Measurements from ENCODE around the gene IL36G. TPM values are rescaled to one million over a fixed set of nuclear protein-coding genes. Genes with fewer than 3 reads are reported as not detected.
A peak's percentile ranks its signal among the peaks of the same experiment; 100 is the strongest.

The IL36G gene
- total and polyA plus RNA-seq, 2 of the 13 experiments (the other 11 are each of a cell fraction or from before 2014, with no cell fraction given), result not detected

DNA sequence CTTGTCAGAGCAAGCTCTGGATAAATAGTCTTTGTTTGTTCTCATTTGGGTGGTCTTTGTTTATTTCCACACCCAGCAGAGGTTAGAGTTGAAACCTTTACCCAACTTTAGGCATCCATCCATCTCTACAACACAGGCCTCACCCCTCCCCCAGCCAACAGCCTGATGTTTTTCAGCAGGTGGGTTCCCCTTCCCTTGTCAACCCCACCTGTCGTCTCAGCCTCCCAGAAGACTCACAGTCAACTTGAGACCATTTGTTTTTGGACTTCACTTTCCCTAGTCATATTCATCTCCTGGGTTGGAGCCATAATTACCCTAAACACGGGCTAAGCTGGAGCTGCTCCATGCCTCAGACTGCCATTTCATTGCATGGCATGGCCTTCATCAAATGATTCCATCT lies 31.7 kb upstream of the IL36G start (continued):
- TF ChIP-seq, protein P1, sequence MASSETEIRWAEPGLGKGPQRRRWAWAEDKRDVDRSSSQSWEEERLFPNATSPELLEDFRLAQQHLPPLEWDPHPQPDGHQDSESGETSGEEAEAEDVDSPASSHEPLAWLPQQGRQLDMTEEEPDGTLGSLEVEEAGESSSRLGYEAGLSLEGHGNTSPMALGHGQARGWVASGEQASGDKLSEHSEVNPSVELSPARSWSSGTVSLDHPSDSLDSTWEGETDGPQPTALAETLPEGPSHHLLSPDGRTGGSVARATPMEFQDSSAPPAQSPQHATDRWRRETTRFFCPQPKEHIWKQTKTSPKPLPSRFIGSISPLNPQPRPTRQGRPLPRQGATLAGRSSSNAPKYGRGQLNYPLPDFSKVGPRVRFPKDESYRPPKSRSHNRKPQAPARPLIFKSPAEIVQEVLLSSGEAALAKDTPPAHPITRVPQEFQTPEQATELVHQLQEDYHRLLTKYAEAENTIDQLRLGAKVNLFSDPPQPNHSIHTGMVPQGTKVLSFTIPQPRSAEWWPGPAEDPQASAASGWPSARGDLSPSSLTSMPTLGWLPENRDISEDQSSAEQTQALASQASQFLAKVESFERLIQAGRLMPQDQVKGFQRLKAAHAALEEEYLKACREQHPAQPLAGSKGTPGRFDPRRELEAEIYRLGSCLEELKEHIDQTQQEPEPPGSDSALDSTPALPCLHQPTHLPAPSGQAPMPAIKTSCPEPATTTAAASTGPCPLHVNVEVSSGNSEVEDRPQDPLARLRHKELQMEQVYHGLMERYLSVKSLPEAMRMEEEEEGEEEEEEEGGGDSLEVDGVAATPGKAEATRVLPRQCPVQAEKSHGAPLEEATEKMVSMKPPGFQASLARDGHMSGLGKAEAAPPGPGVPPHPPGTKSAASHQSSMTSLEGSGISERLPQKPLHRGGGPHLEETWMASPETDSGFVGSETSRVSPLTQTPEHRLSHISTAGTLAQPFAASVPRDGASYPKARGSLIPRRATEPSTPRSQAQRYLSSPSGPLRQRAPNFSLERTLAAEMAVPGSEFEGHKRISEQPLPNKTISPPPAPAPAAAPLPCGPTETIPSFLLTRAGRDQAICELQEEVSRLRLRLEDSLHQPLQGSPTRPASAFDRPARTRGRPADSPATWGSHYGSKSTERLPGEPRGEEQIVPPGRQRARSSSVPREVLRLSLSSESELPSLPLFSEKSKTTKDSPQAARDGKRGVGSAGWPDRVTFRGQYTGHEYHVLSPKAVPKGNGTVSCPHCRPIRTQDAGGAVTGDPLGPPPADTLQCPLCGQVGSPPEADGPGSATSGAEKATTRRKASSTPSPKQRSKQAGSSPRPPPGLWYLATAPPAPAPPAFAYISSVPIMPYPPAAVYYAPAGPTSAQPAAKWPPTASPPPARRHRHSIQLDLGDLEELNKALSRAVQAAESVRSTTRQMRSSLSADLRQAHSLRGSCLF (CRISPR knock-in tag; IDR thresholded peaks at IDR 0.05; ENCODE audit: borderline replicate concordance), result no peak
- no peak for TF ChIP-seq NFATC3 (CRISPR knock-in tag; IDR thresholded peaks at IDR 0.05)
- TF ChIP-seq, protein P2, sequence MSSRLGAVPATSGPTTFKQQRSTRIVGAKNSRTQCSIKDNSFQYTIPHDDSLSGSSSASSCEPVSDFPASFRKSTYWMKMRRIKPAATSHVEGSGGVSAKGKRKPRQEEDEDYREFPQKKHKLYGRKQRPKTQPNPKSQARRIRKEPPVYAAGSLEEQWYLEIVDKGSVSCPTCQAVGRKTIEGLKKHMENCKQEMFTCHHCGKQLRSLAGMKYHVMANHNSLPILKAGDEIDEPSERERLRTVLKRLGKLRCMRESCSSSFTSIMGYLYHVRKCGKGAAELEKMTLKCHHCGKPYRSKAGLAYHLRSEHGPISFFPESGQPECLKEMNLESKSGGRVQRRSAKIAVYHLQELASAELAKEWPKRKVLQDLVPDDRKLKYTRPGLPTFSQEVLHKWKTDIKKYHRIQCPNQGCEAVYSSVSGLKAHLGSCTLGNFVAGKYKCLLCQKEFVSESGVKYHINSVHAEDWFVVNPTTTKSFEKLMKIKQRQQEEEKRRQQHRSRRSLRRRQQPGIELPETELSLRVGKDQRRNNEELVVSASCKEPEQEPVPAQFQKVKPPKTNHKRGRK (CRISPR knock-in tag; IDR thresholded peaks at IDR 0.05), result no peak

DNA sequence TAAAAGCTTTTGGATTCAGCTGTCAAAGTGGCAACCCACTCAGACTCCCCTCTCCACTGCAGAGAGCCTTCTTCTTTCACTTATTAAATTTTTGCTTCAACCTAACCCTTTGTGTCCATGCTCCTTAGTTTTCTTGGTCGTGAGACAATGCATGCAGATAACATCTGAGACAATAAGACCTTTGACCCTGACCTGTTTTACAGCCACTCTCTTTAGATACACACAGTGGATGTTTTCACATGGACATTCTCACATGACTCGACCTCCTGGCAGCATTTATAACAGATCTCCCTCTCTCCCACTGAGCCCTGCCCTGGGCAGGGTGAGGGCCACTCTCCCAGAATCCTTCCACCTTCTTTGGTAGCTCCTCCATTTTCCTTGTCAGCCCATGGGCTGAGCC lies 30.4 kb upstream of the IL36G start:
- POLR2A ChIA-PET, result no interaction called here
- ATAC-seq (peak; percentile 46; the same call in 2 of the 3 replicates), DNase-seq (ENCODE audit: low spot score) (peak; percentile 67), FAIRE-seq (no peak)
- no TSS peak for BruUV-seq (replicated peaks)
- no peaks in the 10 kb centered on the region for H3K79me2 ChIP-seq (ENCODE audit: insufficient read depth, low read length)
- H3K9me3 ChIP-seq (ENCODE audit: low read length), result peaks cover 18% of the 10 kb centered on the region
- WGBS (ENCODE audit: low lambda C conversion rate), result 0% methylated on average over 2 of the region's 2 CpGs
- in situ Hi-C loops (cut with HindIII; ENCODE audit: extremely low pct_ligation_motif_present, low pct_unique_long_range_greater_than_20kb), result no loop called here
- intact Hi-C loops (cut with micrococcal nuclease; ENCODE audit: unreplicated experiment), result no loop called here
- no peak overlapping the region for H3K9ac ChIP-seq (ENCODE audit: insufficient read depth, low read depth, low read length)
- no peak overlapping the region for H3K4me3 ChIP-seq (replicated peaks in 1 of 3; ENCODE audit: insufficient read depth in 1 of 3, low read depth in 2 of 3, low read length in 3 of 3)
- H3K27me3 ChIP-seq (ENCODE audit: control insufficient read depth in 1 of 2, insufficient read depth in 2 of 2, low read length in 2 of 2), result no peaks in the 10 kb centered on the region
- no peaks in the 10 kb centered on the region for H3K36me3 ChIP-seq (replicated peaks in 1 of 2; ENCODE audit: control insufficient read depth in 1 of 2, insufficient read depth in 2 of 2, low read length in 2 of 2)
- no peaks in the 10 kb centered on the region for H4K20me1 ChIP-seq (ENCODE audit: insufficient read depth, low read length)
- no peak overlapping the region for H3K27ac ChIP-seq (ENCODE audit: extremely low read length, insufficient read depth, low read length)
- H3K4me2 ChIP-seq (ENCODE audit: low read depth, low read length), result no peak overlapping the region
- CTCF ChIA-PET (ENCODE audit: low intra/inter-chr PET ratio, low total read pairs), result no interaction called here
- no peak overlapping the region for H2AFZ ChIP-seq (ENCODE audit: low read length)
- peaks cover 8% of the 10 kb centered on the region for H3K4me1 ChIP-seq (ENCODE audit: insufficient read depth, low read length)
- 0 out of 2 replicates have a peak, but pooled peaks have one; percentile 29 for TF ChIP-seq RARA (CRISPR knock-in tag; IDR thresholded peaks at IDR 0.05)
- TF ChIP-seq, protein P3, sequence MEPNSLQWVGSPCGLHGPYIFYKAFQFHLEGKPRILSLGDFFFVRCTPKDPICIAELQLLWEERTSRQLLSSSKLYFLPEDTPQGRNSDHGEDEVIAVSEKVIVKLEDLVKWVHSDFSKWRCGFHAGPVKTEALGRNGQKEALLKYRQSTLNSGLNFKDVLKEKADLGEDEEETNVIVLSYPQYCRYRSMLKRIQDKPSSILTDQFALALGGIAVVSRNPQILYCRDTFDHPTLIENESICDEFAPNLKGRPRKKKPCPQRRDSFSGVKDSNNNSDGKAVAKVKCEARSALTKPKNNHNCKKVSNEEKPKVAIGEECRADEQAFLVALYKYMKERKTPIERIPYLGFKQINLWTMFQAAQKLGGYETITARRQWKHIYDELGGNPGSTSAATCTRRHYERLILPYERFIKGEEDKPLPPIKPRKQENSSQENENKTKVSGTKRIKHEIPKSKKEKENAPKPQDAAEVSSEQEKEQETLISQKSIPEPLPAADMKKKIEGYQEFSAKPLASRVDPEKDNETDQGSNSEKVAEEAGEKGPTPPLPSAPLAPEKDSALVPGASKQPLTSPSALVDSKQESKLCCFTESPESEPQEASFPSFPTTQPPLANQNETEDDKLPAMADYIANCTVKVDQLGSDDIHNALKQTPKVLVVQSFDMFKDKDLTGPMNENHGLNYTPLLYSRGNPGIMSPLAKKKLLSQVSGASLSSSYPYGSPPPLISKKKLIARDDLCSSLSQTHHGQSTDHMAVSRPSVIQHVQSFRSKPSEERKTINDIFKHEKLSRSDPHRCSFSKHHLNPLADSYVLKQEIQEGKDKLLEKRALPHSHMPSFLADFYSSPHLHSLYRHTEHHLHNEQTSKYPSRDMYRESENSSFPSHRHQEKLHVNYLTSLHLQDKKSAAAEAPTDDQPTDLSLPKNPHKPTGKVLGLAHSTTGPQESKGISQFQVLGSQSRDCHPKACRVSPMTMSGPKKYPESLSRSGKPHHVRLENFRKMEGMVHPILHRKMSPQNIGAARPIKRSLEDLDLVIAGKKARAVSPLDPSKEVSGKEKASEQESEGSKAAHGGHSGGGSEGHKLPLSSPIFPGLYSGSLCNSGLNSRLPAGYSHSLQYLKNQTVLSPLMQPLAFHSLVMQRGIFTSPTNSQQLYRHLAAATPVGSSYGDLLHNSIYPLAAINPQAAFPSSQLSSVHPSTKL (CRISPR knock-in tag; IDR thresholded peaks at IDR 0.05), result peak; percentile 53
- no peak for TF ChIP-seq ZSCAN22 (CRISPR knock-in tag; IDR thresholded peaks at IDR 0.05)
- TF ChIP-seq, protein P4, sequence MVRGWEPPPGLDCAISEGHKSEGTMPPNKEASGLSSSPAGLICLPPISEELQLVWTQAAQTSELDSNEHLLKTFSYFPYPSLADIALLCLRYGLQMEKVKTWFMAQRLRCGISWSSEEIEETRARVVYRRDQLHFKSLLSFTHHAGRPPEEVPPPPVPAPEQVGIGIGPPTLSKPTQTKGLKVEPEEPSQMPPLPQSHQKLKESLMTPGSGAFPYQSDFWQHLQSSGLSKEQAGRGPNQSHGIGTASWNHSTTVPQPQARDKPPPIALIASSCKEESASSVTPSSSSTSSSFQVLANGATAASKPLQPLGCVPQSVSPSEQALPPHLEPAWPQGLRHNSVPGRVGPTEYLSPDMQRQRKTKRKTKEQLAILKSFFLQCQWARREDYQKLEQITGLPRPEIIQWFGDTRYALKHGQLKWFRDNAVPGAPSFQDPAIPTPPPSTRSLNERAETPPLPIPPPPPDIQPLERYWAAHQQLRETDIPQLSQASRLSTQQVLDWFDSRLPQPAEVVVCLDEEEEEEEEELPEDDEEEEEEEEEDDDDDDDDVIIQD (CRISPR knock-in tag; IDR thresholded peaks at IDR 0.05; ENCODE audit: low read depth), result 0 out of 2 replicates have a peak, but pooled peaks have one; percentile 28
- no peak for TF ChIP-seq PAF1 (CRISPR knock-in tag; IDR thresholded peaks at IDR 0.05)
- TF ChIP-seq CREM (IDR thresholded peaks at IDR 0.05), result no peak
- TF ChIP-seq CREM (CRISPR knock-in tag; IDR thresholded peaks at IDR 0.05), result no peak
- TF ChIP-seq HNF4G (IDR thresholded peaks at IDR 0.05; ENCODE audit: borderline replicate concordance, low read depth, low read length), result peak; percentile 42; the same call in 1 of the 2 replicates
- TF ChIP-seq HNF4G (CRISPR knock-in tag; IDR thresholded peaks at IDR 0.05; ENCODE audit: borderline replicate concordance, low read depth), result no peak

All from HepG2 (cell line).